ENCODE results near the gene LMBRD2. TPM values are rescaled to one million over a fixed set of nuclear protein-coding genes. Genes with fewer than 3 reads are reported as not detected.

Gene LMBRD2
- total and polyA plus RNA-seq, 2 donors (not counting 3 experiments of a cell fraction or from before 2014, with no cell fraction given), result 1.2 to 5.2 TPM

GRCh38 chr5:36156619-36157018, 4.9 kb upstream of the LMBRD2 start:
- dilution Hi-C loops (cut with MboI; ENCODE audit: extremely low pct_ligation_motif_present, low sequenced_read_pairs), result no loop called here
- TF ChIP-seq FOS (IDR thresholded peaks at IDR 0.05; ENCODE audit: borderline replicate concordance, insufficient read depth, low read length) (no peak), MAX (IDR thresholded peaks at IDR 0.05; ENCODE audit: insufficient read depth, insufficient read length) (no peak), GATA2 (IDR thresholded peaks at IDR 0.05; ENCODE audit: insufficient read depth, insufficient read length, low read depth, low read length) (no peak), JUN (IDR thresholded peaks at IDR 0.05; ENCODE audit: borderline replicate concordance, insufficient read depth, insufficient read length, low read depth) (no peak), MYC (IDR thresholded peaks at IDR 0.05; ENCODE audit: low read depth, low read length) (no peak), POLR2A (IDR thresholded peaks at IDR 0.05; ENCODE audit: low read depth, low read length) (no peak), EZH2 (IDR thresholded peaks at IDR 0.05; ENCODE audit: borderline replicate concordance, low read depth, low read length, severe bottlenecking) (no peak), CTCF (IDR thresholded peaks at IDR 0.05; ENCODE audit: extremely low read depth in 1 of 2, insufficient read depth in 1 of 2, low read depth in 1 of 2, low read length in 2 of 2) (no peak), POLR2AphosphoS5 (IDR thresholded peaks at IDR 0.05; ENCODE audit: insufficient read depth, low read depth, low read length) (no peak)
- Histone ChIP-seq H2AFZ (ENCODE audit: low read depth, low read length) (no peak overlapping the region), H3K27ac (ENCODE audit: insufficient read depth, low read depth, low read length) (no peak overlapping the region), H3K27me3 (ENCODE audit: control insufficient read depth in 2 of 2, insufficient read depth in 2 of 2, low read length in 2 of 2) (no peaks in the 10 kb centered on the region), H3K36me3 (ENCODE audit: control insufficient read depth in 2 of 2, extremely low read depth in 1 of 2, insufficient read depth in 2 of 2, low read length in 2 of 2) (peaks cover 2% of the 10 kb centered on the region in 2 experiments), H3K79me2 (ENCODE audit: control insufficient read depth, insufficient read depth, low read length) (peaks cover 29% of the 10 kb centered on the region), H3K4me2 (ENCODE audit: insufficient read depth, low read length) (no peak overlapping the region), H4K20me1 (replicated peaks; ENCODE audit: control insufficient read depth, extremely low read depth, insufficient read depth, low read length) (no peaks in the 10 kb centered on the region), H3K4me1 (ENCODE audit: control insufficient read depth, extremely low read depth, insufficient read depth, low read length) (peaks cover 14% of the 10 kb centered on the region), H3K4me3 (replicated peaks in 1 of 3; ENCODE audit: insufficient read depth in 1 of 3, low read depth in 1 of 3, low read length in 3 of 3) (no peak overlapping the region), H3K9me1 (replicated peaks; ENCODE audit: control insufficient read depth, extremely low read depth, insufficient read depth, low read length) (no peaks in the 10 kb centered on the region), H3K9ac (replicated peaks; ENCODE audit: extremely low read depth, insufficient read depth, low read length) (no peak overlapping the region), H3K9me3 (replicated peaks; ENCODE audit: control insufficient read depth, insufficient read depth, low read length) (no peaks in the 10 kb centered on the region)
- FAIRE-seq, result no peak
- POLR2A ChIA-PET, result no interaction called here
- no peak for DNase-seq (ENCODE audit: low read depth, low spot score)
- intact Hi-C loops (cut with micrococcal nuclease), result no loop called here
- CTCF ChIA-PET, result interaction anchor here (1.4 kb wide), 1 partner anchor 10 kb away, joined by 3 read pairs; no protein-coding TSS in a partner anchor
- no TSS peak for BruUV-seq (replicated peaks)

All from endothelial cell of umbilical vein (primary cell).